Stimulated activated CD8-positive, alpha-beta memory T cell treated with anti-CD3 and anti-CD28 coated beads, Interleukin-4, amount 100 ng/mL, for 24 hours (primary cell): ENCODE data around the gene CCDC39.
"Not testable (repeated sequence)": the region's sequence is repeated elsewhere in the genome, so short reads cannot be mapped to it uniquely, and the experiment has no call there.

Experiments used
- DNase-seq: peaks from one replicate; pipeline ENCODE4 v3.0.0-alpha.2; 2020; ENCODE audit warnings: low read depth

Gene CCDC39

DNA sequence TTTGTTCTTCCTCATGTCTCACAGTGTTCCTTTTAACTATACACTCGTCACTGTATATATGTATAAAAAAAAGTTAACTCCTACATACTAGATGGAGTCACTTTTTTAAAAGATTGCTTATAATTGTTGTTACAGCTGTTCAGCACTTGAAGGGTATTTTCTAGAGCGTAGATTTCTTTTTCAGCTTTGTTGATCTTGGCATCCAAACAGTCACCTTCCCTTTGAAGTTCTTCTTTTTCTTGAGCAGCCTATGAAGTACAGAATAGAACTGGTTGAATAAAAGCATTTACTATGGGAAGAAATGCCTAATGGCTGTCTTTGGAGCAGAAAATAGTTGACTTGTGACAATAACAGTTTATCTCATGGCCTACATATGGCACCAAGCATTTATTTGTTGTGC lies 59.6 kb downstream of the CCDC39 start:
- no peak for DNase-seq

DNA sequence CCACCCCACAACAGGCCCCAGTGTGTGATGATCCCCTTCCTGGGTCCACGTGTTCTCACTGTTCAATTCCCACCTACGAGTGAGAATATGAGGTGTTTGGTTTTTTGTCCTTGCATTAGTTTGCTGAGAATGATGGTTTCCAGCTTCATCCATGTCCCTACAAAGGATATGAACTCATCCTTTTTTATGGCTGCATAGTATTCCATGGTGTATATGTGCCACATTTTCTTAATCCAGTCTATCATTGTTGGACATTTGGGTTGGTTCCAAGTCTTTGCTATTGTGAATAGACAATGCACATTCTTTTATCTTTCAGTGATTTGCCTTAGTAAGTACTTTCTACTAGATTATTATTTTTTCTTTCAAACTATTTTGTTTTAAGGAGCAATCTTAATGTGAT lies 60.7 kb downstream of the CCDC39 start:
- not testable (repeated sequence) for DNase-seq

GRCh38 chr3:180617049-180617448 lies 62.2 kb downstream of the CCDC39 start:
- DNase-seq = no peak

DNA sequence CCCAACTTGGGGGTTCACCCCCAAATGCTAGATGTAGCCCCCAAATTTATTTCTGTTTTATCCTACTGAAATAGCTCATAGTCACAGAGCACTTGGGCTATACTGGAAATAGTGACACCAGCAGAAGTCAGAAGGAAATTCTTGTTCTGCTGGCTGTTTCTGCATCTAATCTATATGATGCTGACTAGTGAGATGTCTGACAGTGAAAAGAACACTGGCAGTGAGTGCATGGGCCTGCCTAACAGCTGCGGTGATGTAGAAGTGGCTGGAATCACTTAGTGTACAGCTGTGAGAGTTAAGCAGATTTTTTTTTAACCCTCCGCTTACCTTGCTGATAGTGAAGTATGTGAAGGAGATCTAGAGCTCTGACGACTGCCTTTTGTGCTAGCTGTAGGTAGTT lies 63.3 kb downstream of the CCDC39 start:
- no peak for DNase-seq

DNA sequence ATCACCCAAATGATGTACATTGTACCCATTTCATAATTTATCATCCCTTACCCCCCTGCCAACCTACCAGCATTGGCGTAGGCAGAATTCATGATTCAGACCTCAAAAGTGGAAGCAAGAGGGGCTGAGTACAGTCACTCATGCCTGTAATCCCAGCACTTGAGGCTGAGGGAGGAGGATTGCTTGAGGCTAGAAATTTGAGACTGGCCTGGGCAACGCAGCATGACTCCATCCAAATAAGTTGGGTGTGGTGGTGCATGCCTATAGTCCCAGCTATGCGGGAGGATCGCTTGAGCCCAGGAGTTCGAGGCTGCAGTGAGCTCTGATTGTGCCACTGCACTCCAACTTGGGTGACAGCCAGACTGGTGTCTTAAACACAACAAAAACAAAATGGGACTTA lies 66.9 kb downstream of the CCDC39 start:
- no peak for DNase-seq

DNA sequence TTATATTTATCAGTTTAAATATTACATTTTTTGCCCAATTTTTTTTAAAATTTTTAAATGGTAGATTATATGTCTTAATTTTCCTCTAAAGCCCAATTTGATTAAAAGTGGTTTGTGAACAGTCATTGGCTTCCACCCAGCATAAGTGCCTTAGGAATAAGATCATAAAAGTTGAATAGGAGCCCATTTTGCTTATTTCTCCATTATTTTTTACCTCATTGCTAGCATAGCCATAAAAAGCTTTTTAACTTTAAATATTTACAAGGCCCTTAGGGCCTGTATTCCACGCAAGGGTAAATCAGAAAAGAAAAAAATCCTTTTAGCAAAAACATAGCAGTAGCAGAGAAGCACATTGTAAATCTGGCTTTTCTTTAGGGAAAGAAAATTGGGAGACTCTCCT lies 68.3 kb downstream of the CCDC39 start:
- DNase-seq = no peak

DNA sequence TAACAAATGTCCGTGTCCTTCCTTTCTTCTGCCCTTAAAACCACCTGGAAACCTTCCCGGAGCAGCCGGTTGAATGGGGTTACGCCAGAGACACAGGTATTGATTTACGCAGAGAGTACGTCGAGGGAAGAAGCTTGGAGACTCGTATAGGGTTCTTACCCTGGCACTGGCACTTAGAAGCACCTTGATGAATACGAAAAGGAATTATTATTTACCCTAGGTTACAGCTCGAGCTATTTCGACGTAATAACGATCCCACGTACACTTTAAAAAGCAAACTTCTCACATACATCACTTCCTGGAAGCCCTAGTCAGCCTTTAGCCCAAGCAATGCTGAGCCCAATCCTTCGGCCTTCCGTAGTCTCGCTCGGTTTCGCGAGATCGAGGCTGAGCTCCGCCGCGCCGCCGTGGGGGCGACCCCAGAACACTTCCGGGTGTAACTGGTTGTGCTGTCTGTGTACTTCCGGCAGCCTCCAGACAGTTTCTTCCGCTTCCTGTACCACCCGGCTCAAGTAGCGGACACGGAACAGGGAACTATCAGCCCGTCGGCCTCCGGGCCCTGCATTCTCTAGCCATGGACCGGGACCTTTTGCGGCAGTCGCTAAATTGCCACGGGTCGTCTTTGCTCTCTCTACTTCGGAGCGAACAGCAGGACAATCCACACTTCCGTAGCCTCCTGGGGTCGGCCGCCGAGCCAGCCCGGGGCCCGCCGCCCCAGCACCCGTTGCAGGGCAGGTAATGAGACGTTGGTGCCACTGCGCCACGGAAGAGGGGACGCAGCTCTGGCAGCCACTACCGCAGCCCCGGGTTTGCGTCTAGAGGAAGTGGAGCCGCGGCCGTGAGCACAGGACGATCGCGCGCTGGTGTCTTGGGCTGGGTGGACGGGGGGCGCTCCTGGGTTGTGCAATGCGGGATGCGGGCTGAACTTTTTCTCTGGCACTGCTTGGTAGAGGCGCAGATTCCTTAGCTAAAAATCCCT lies 77.3 kb downstream of the CCDC39 start, which contains the start of gene TTC14:
TSS of gene TTC14 (plus strand) at position 476 of the 979 bp plus-strand sequence. CDS start at position 575, 99 bp downstream.
- peak; percentile 90 for DNase-seq

DNA sequence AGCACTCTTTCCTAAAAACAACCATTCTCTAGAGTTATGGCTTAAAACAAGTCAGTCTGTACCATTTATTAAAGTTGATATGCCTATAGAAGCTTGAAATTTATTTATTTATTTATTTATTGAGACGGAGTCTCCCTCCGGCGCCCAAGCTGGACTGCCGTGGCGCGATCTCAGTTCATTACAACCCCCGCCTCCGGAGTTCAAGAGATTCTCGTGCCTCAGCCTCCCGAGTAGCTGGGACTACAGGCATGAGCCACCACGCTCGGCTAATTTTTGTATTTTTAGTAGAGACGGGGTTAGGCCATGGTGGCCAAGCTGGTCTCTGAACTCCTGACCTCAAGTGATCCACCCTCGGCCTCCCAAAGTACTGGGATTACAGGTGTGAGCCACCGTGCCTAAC lies 78.8 kb downstream of the CCDC39 start:
- no peak for DNase-seq

DNA sequence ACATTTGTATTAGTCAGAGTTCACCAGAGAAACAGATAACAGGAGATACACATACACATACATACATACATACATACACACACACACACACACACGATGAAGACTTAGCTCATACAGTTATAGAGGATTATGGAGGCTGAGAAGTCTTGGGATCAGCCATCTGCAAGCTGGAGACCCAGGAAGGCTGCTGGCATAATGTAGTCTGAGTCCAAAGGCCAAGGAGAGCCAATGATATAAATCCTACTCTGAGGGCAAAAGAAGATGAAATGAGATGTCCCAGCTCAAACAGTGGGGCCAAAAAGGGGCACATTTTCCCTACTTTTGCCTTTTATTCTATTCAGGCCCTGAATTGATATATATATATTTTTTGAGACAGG lies 83.7 kb downstream of the CCDC39 start:
- no peak for DNase-seq

- no peak for DNase-seq
Observed at GRCh38 chr3:180594631-180595558, 84.4 kb downstream of the CCDC39 start.

- DNase-seq = not testable (repeated sequence)
Observed at GRCh38 chr3:180593631-180594030, 85.7 kb downstream of the CCDC39 start.

DNA sequence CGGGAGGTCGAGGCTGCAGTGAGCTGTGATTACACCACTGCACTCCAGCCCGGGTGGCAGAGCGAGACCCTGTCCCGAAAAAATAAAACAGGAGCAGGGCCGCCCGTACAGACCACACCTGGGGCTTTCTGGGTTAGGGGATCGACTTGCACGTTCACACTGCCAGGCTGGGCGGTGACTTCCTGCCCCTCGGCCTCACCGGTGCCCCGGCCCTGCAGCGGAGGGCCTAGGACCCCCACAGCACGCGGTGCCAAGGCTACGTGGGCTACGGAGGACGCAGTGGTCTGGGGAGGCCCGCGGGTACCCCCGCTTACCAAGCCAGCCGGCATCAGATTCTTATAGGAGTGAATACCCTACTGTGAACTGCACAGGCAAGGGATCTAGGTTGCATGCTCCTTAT lies 88.9 kb downstream of the CCDC39 start:
- no peak for DNase-seq

- no peak for DNase-seq
Observed at GRCh38 chr3:180580934-180581333, 98.4 kb downstream of the CCDC39 start.

GRCh38 chr3:180575571-180575970 lies 103.7 kb downstream of the CCDC39 start:
- no peak for DNase-seq

- no peak for DNase-seq
Observed at GRCh38 chr3:180571831-180572598, 107.3 kb downstream of the CCDC39 start.

DNA sequence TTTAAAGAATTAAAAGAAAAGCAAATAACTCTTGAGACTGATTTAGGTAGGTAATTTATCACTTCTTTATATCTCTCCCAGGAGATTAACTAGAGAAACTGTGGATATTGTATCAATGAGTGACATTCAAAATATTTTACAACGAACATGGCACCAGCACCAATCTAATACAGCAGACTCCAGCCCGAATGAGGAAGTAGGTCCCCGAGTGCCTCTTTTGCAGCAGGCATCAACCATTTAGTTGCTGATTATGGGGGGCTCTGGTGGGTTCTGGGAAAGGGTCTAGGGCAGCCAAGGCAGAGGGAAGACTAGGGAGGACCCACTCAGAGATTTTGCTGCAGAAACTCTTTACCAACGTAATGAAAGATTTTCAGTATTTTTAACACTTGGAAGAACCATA lies 109.1 kb downstream of the CCDC39 start:
- no peak for DNase-seq

DNA sequence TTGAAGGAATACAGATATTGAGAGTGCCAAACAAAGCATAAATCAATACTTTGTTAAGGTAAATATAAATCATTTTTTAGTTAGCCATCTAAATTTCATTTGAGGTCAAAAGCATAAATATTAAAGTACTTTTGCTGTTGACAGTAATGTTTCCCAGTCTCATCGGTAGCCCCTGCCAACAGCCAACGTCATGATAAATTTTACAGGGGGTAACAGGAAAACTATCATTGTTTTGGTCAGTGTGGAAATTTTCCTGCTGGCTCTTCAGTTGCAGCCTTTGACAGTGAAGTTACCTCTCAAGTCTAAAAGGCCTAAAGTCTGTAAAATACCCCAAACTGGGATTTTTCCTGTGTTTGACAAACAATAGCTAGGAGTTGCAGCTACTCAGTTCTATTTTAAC lies 114.6 kb downstream of the CCDC39 start:
- DNase-seq = no peak
